ENCODE measurements around the gene C3orf85. TPM values are rescaled to one million over a fixed set of nuclear protein-coding genes. Genes with fewer than 3 reads are reported as not detected.

C3orf85 gene
- total RNA-seq, 1 donor from 2014 or later = not detected

DNA sequence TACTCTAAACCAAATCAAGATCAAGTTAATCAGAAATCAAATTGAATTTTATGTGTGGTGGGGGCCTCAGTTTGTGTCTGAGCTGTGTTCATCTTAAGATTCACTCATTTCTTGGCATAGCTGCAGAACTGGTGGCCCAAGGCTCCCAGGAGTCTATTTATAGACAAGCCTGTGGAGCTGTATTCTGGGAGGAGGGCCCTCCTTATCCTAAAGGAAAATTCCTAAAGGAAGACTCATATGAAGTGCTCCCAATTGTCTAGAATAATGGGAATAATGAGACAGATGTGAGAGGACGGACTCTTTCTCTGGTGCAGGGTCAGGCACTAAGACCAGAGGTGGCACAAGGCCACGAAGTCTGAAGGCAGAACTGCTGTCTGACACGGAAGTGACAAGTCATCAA is 38.9 kb downstream of the C3orf85 start:
- intact Hi-C loops (cut with DNase I) = no loop called here
- Histone ChIP-seq H3K36me3 (no peaks in the 10 kb centered on the region), H3K4me1 (no peaks in the 10 kb centered on the region), H3K9me3 (no peaks in the 10 kb centered on the region), H3K27me3 (no peaks in the 10 kb centered on the region), H3K27ac (no peak overlapping the region), H3K4me3 (no peak overlapping the region)
- DNase-seq = no peak
- ATAC-seq = no peak
- no peak for TF ChIP-seq CTCF (IDR thresholded peaks at IDR 0.05)

GRCh38 chr3:109176726-109177125 is 40.2 kb downstream of the C3orf85 start:
- Histone ChIP-seq H3K27ac (no peak overlapping the region), H3K4me1 (no peaks in the 10 kb centered on the region), H3K9me3 (no peaks in the 10 kb centered on the region), H3K4me3 (no peak overlapping the region), H3K27me3 (no peaks in the 10 kb centered on the region), H3K36me3 (no peaks in the 10 kb centered on the region)
- ATAC-seq = no peak
- intact Hi-C loops (cut with DNase I) = no loop called here
- DNase-seq = no peak
- no peak for TF ChIP-seq CTCF (IDR thresholded peaks at IDR 0.05)

DNA sequence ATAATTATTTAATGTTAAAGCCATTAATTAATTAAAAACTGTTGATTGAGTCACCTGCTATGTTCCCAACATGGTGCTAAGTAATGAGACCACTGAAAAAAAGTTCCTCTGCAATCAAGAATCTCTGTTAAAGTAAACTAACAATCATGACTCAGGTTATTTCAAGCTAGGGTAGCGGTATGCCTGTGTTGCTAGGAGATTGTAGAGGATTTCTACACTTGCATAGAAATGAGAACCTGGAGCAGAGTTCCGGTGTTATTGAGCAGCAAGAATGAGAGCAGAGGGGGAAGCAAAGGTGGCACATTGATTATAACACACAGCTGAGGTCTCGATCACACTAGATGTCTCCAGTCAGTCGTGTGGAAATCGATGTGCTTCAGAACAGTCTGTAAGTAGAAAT is 41.4 kb downstream of the C3orf85 start:
- ATAC-seq (no peak), DNase-seq (no peak)
- no peaks in the 10 kb centered on the region for H3K27me3 ChIP-seq
- intact Hi-C loops (cut with DNase I) = no loop called here
- H3K4me1 ChIP-seq = no peaks in the 10 kb centered on the region
- no peak for TF ChIP-seq CTCF (IDR thresholded peaks at IDR 0.05)
- no peaks in the 10 kb centered on the region for H3K36me3 ChIP-seq
- H3K4me3 ChIP-seq = no peak overlapping the region
- H3K27ac ChIP-seq = no peak overlapping the region
- H3K9me3 ChIP-seq = no peaks in the 10 kb centered on the region

- TF ChIP-seq CTCF (IDR thresholded peaks at IDR 0.05) = no peak
- no peak overlapping the region for H3K4me3 ChIP-seq
- ATAC-seq (no peak), DNase-seq (no peak)
- H3K27ac ChIP-seq = no peak overlapping the region
- no peaks in the 10 kb centered on the region for H3K4me1 ChIP-seq
- H3K9me3 ChIP-seq = no peaks in the 10 kb centered on the region
- H3K27me3 ChIP-seq = no peaks in the 10 kb centered on the region
- intact Hi-C loops (cut with DNase I) = no loop called here
- no peaks in the 10 kb centered on the region for H3K36me3 ChIP-seq
Observed at GRCh38 chr3:109178708-109179107, 42.2 kb downstream of the C3orf85 start.

DNA sequence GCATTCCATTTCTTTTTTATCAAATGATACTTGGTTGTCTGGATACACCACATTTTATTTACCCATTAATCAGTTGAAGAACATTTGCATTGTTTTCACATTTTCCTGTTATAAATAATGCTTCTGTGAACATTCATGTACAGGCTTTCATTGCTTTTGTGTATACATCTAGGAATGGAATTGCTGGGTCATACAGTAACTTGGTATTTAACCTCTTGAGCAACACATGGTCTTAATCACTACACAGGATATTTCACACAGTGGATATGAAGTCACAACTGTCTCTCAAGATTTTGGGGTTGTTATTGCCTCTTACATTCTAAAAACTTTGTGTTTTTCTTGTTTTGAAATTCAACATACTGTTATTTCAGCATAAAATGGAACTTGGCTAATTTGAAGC is 48.2 kb downstream of the C3orf85 start:
- intact Hi-C loops (cut with DNase I) = no loop called here
- no peak for ATAC-seq
- Histone ChIP-seq H3K36me3 (no peaks in the 10 kb centered on the region), H3K27ac (no peak overlapping the region), H3K27me3 (no peaks in the 10 kb centered on the region), H3K4me3 (no peak overlapping the region), H3K9me3 (no peaks in the 10 kb centered on the region), H3K4me1 (no peaks in the 10 kb centered on the region)
- DNase-seq = no peak
- TF ChIP-seq CTCF (IDR thresholded peaks at IDR 0.05) = no peak

- TF ChIP-seq CTCF (IDR thresholded peaks at IDR 0.05) = no peak
- H3K9me3 ChIP-seq = no peaks in the 10 kb centered on the region
- no peak overlapping the region for H3K27ac ChIP-seq
- ATAC-seq = no peak
- H3K27me3 ChIP-seq = no peaks in the 10 kb centered on the region
- intact Hi-C loops (cut with DNase I) = no loop called here
- no peaks in the 10 kb centered on the region for H3K4me1 ChIP-seq
- no peak overlapping the region for H3K4me3 ChIP-seq
- no peaks in the 10 kb centered on the region for H3K36me3 ChIP-seq
- no peak for DNase-seq
Observed at GRCh38 chr3:109187390-109187789, 50.9 kb downstream of the C3orf85 start.
